Suprapubic skin (tissue), 4 donors: ENCODE results near the gene NMNAT2. TPM values are rescaled to one million over a fixed set of nuclear protein-coding genes. Genes with fewer than 3 reads are reported as not detected.

ENCODE experiments used
- DNase-seq, 2 donors: peaks; one replicate each; pipeline ENCODE4 v3.0.0-alpha.2; 2019; ENCODE audit warnings: low spot score in 2 of 2
- H3K27ac ChIP-seq: fragments of 200-600 bp; sonication (generic); one replicate; pipeline ENCODE4 v1.5.1; 2019
- H3K27me3 ChIP-seq: fragments of 200-600 bp; sonication (generic); one replicate; pipeline ENCODE4 v1.5.1; 2019
- H3K36me3 ChIP-seq: fragments of 200-600 bp; sonication (generic); one replicate; pipeline ENCODE4 v1.5.1; 2019
- H3K4me1 ChIP-seq: fragments of 200-600 bp; sonication (generic); one replicate; pipeline ENCODE4 v1.5.1; 2019
- H3K4me3 ChIP-seq: fragments of 200-600 bp; sonication (generic); one replicate; pipeline ENCODE4 v1.5.1; 2019; ENCODE audit warnings: mild to moderate bottlenecking
- H3K9me3 ChIP-seq: fragments of 200-600 bp; sonication (generic); one replicate; pipeline ENCODE4 v1.5.1; 2019
- EP300 ChIP-seq: sonication (generic); formaldehyde crosslinking; IDR thresholded peaks from one replicate; pipeline ENCODE4 v1.6.1; 2017; ENCODE audit warnings: antibody characterized with exemption
- POLR2A ChIP-seq, 2 donors: fragments of 450-650 bp; IDR thresholded peaks; one replicate each; pipeline ENCODE4 v1.6.1; 2017; ENCODE audit warnings: antibody characterized with exemption in 2 of 2, mild to moderate bottlenecking in 2 of 2, moderate library complexity in 2 of 2
- POLR2AphosphoS5 ChIP-seq, 3 donors: sonication (generic); formaldehyde crosslinking; IDR thresholded peaks; one replicate each; pipeline ENCODE4 v1.6.1; 2017; ENCODE audit warnings: antibody characterized with exemption in 3 of 3
- WGBS: methylation state at CpG from one replicate; pipeline ENCODE4 v1.1.5; 2018; 5-methylcytosine and 5-hydroxymethylcytosine counted together
- total RNA-seq, 4 donors: library from RNA; depleted of rRNA; stranded (reverse); fragments of >200 nt; gene quantifications; one replicate each; pipeline ENCODE4 v1.1.0, GENCODE V29; 2016
- TF ChIP-seq, protein P1 (sequence below), 2 donors: fragments of 200-600 bp in 1 of 2; fragments of 450-650 bp in 1 of 2; sonication (generic) in 1 of 2; IDR thresholded peaks; one replicate each; pipeline ENCODE4 v1.5.1; 2016 to 2019; ENCODE audit warnings: antibody characterized with exemption in 2 of 2, mild to moderate bottlenecking in 1 of 2, moderate library complexity in 1 of 2

NMNAT2 gene
- total RNA-seq, 4 donors from 2014 or later, result 0.48 to 0.81 (median 0.68) TPM

DNA sequence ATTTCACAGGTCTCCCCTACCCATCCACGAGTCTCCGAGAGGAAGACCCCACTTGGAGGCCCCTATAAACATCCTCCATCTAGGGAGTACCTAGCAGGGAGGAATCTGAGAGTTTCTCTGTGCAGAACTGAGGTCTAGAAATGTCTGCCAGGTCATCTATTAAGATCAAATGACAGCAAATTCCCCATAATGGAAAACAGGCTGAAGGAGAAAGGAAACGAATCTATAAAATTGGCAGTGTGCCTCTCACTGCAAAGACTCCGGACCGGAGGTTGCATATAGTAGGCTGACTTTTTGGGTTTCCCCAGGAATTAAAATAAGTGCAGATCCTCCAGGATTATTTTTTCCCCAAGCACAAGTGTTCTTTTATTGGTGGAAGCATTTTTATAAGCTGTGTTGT, 57.7 kb downstream of the NMNAT2 start:
- no peaks in the 10 kb centered on the region for H3K9me3 ChIP-seq
- WGBS, result 37% methylated on average over 5 of the region's 5 CpGs

GRCh38 chr1:183356534-183357182, 61.5 kb downstream of the NMNAT2 start:
- H3K27ac ChIP-seq, result no peak overlapping the region
- TF ChIP-seq POLR2AphosphoS5 (IDR thresholded peaks at IDR 0.05) (no peak), EP300 (no peak), POLR2A (IDR thresholded peaks at IDR 0.05) (no peak)
- TF ChIP-seq, protein P1, sequence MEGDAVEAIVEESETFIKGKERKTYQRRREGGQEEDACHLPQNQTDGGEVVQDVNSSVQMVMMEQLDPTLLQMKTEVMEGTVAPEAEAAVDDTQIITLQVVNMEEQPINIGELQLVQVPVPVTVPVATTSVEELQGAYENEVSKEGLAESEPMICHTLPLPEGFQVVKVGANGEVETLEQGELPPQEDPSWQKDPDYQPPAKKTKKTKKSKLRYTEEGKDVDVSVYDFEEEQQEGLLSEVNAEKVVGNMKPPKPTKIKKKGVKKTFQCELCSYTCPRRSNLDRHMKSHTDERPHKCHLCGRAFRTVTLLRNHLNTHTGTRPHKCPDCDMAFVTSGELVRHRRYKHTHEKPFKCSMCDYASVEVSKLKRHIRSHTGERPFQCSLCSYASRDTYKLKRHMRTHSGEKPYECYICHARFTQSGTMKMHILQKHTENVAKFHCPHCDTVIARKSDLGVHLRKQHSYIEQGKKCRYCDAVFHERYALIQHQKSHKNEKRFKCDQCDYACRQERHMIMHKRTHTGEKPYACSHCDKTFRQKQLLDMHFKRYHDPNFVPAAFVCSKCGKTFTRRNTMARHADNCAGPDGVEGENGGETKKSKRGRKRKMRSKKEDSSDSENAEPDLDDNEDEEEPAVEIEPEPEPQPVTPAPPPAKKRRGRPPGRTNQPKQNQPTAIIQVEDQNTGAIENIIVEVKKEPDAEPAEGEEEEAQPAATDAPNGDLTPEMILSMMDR (IDR thresholded peaks at IDR 0.05), result no peak
- no peaks in the 10 kb centered on the region for H3K4me1 ChIP-seq
- H3K9me3 ChIP-seq, result no peaks in the 10 kb centered on the region
- no peaks in the 10 kb centered on the region for H3K36me3 ChIP-seq
- no peak for DNase-seq
- H3K4me3 ChIP-seq, result no peak overlapping the region
- H3K27me3 ChIP-seq, result peaks cover 6% of the 10 kb centered on the region
- WGBS, result 73% methylated on average over 6 of the region's 6 CpGs

More for the DNA sequence above, 57.7 kb downstream of the NMNAT2 start:
- H3K4me1 ChIP-seq, result no peaks in the 10 kb centered on the region
- no peaks in the 10 kb centered on the region for H3K36me3 ChIP-seq
- peaks cover 6% of the 10 kb centered on the region for H3K27me3 ChIP-seq
- TF ChIP-seq POLR2A (IDR thresholded peaks at IDR 0.05), result no peak
- TF ChIP-seq POLR2AphosphoS5 (IDR thresholded peaks at IDR 0.05), result no peak
- H3K27ac ChIP-seq, result no peak overlapping the region
- no peak overlapping the region for H3K4me3 ChIP-seq
- DNase-seq, result no peak

GRCh38 chr1:183355797-183356196, 62.4 kb downstream of the NMNAT2 start:
- Histone ChIP-seq H3K27ac (no peak overlapping the region), H3K9me3 (no peaks in the 10 kb centered on the region), H3K27me3 (peaks cover 6% of the 10 kb centered on the region), H3K4me1 (no peaks in the 10 kb centered on the region), H3K36me3 (no peaks in the 10 kb centered on the region), H3K4me3 (no peak overlapping the region)
- no peak for TF ChIP-seq POLR2A (IDR thresholded peaks at IDR 0.05)
- TF ChIP-seq, protein P1 (IDR thresholded peaks at IDR 0.05), result no peak
- TF ChIP-seq EP300, result no peak
- no peak for TF ChIP-seq POLR2AphosphoS5 (IDR thresholded peaks at IDR 0.05)
- DNase-seq, result no peak
- WGBS, result 89% methylated on average over 3 of the region's 3 CpGs

- Histone ChIP-seq H3K9me3 (no peaks in the 10 kb centered on the region), H3K27ac (no peak overlapping the region), H3K27me3 (peaks cover 6% of the 10 kb centered on the region), H3K4me1 (no peaks in the 10 kb centered on the region), H3K4me3 (no peak overlapping the region), H3K36me3 (no peaks in the 10 kb centered on the region)
- no peak for TF ChIP-seq POLR2A (IDR thresholded peaks at IDR 0.05)
- TF ChIP-seq, protein P1 (IDR thresholded peaks at IDR 0.05), result no peak
- TF ChIP-seq EP300, result no peak
- TF ChIP-seq POLR2AphosphoS5 (IDR thresholded peaks at IDR 0.05), result no peak
- no peak for DNase-seq
- 88% methylated on average over 6 of the region's 6 CpGs for WGBS
Observed at GRCh38 chr1:183355181-183355580, 63.0 kb downstream of the NMNAT2 start.

DNA sequence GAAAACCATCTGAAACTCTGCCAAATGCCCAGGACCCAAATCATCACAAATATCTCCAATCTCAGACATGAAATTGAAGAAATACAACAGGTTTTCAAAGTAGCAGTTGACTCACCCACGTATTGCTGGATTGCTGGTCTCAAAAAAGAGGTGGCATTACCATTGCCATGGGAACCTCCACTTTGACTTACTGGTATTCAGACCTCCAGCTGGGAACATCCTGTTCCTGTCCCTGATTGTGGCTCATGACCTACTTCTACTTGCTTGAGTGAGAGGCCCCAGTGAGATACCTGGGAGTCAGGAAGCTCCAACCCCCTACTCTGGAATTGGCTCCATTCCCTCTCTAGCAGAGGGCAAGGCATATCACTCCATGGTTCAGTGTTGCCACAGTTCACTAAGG, 64.6 kb downstream of the NMNAT2 start:
- H3K27ac ChIP-seq, result no peak overlapping the region
- 57% methylated on average over 1 of the region's 1 CpG for WGBS
- no peaks in the 10 kb centered on the region for H3K36me3 ChIP-seq
- no peak for TF ChIP-seq EP300
- TF ChIP-seq POLR2AphosphoS5 (IDR thresholded peaks at IDR 0.05), result no peak
- TF ChIP-seq POLR2A (IDR thresholded peaks at IDR 0.05), result no peak
- TF ChIP-seq, protein P1 (IDR thresholded peaks at IDR 0.05), result no peak
- no peaks in the 10 kb centered on the region for H3K9me3 ChIP-seq
- no peak overlapping the region for H3K4me3 ChIP-seq
- no peaks in the 10 kb centered on the region for H3K27me3 ChIP-seq
- no peak for DNase-seq
- H3K4me1 ChIP-seq, result peaks cover 12% of the 10 kb centered on the region
